BLaER1 treated with 17β-estradiol and CSF1 and Interleukin-3, amounts not matched to agents 10 nM and 100 nM (cell line): ENCODE results near the gene EIF2S2.

Source experiments
- H3K27ac ChIP-seq, 11 experiments: shearing (Covaris generic); formaldehyde crosslinking; 2 replicates each; pipeline ENCODE4 v1.8.1; 2022
- H3K27me3 ChIP-seq, 11 experiments: shearing (Covaris generic); formaldehyde crosslinking; 2 replicates each; pipeline ENCODE4 v1.8.1; 2022
- H3K36me3 ChIP-seq, 11 experiments: shearing (Covaris generic); formaldehyde crosslinking; 2 replicates each; pipeline ENCODE4 v1.8.1; 2022
- H3K4me1 ChIP-seq, 10 experiments: shearing (Covaris generic); formaldehyde crosslinking; 2 replicates each; pipeline ENCODE4 v1.8.1; 2022
- H3K4me2 ChIP-seq, 11 experiments: shearing (Covaris generic); formaldehyde crosslinking; 2 replicates each; pipeline ENCODE4 v1.8.1; 2022
- H3K4me3 ChIP-seq, 10 experiments: shearing (Covaris generic); formaldehyde crosslinking; 2 replicates each; pipeline ENCODE4 v1.8.1; 2022
- H3K9ac ChIP-seq, 11 experiments: shearing (Covaris generic); formaldehyde crosslinking; 2 replicates each; pipeline ENCODE4 v1.8.1; 2022
- H3K9me3 ChIP-seq, 11 experiments: shearing (Covaris generic); formaldehyde crosslinking; replicated peaks in 1 of 11; 2 replicates each; pipeline ENCODE4 v1.8.1; 2022
- H4K20me1 ChIP-seq, 11 experiments: shearing (Covaris generic); formaldehyde crosslinking; 2 replicates each; pipeline ENCODE4 v1.8.1; 2022
- Cebpa-rat ChIP-seq, 11 experiments: shearing (Covaris generic); IDR thresholded peaks; 2 replicates each; pipeline ENCODE4 v1.8.1; 2022

EIF2S2 gene

GRCh38 chr20:34109442-34109841 lies 2.6 kb downstream of the EIF2S2 start:
- peaks cover 37 to 61% (median 58%) of the 10 kb centered on the region in 11 experiments for H3K36me3 ChIP-seq
- peak overlapping the region in 6 of 10 experiments; percentile 8 to 99 (median 94); a peak in 8 of 20 replicates for H3K4me3 ChIP-seq
- peaks cover 66 to 72% (median 70%) of the 10 kb centered on the region in 11 experiments for H4K20me1 ChIP-seq
- H3K9ac ChIP-seq: peak overlapping the region in 7 of 11 experiments; percentile 90 to 99 (median 97); a peak in 8 of 22 replicates
- H3K27ac ChIP-seq: peak overlapping the region in 2 of 11 experiments; percentile 99 to 100; a peak in 2 of 22 replicates
- TF ChIP-seq Cebpa-rat (IDR thresholded peaks at IDR 0.05): no peak
- no peaks in the 10 kb centered on the region for H3K9me3 ChIP-seq
- H3K4me2 ChIP-seq: peak overlapping the region; percentile 81 to 97 (median 90)
- H3K4me1 ChIP-seq: peaks cover 43 to 72% (median 53%) of the 10 kb centered on the region in 10 experiments
- H3K27me3 ChIP-seq: no peaks in the 10 kb centered on the region

GRCh38 chr20:34108616-34109174 lies 3.3 kb downstream of the EIF2S2 start:
- no peak for TF ChIP-seq Cebpa-rat (IDR thresholded peaks at IDR 0.05)
- Histone ChIP-seq H3K9me3 (no peaks in the 10 kb centered on the region), H3K36me3 (peaks cover 44 to 68% (median 65%) of the 10 kb centered on the region in 11 experiments), H3K9ac (peak overlapping the region in 3 of 11 experiments; percentile 2 to 99 (median 90); a peak in 4 of 22 replicates), H3K4me2 (peak overlapping the region; percentile 81 to 97 (median 90)), H4K20me1 (peaks cover 73 to 79% (median 77%) of the 10 kb centered on the region in 11 experiments), H3K27me3 (no peaks in the 10 kb centered on the region), H3K27ac (no peak overlapping the region), H3K4me1 (peaks cover 40 to 79% (median 52%) of the 10 kb centered on the region in 10 experiments), H3K4me3 (peak overlapping the region in 1 of 10 experiments; percentile 82; a peak in 2 of 20 replicates)

GRCh38 chr20:34105978-34106675 lies 5.9 kb downstream of the EIF2S2 start:
- H3K27me3 ChIP-seq: no peaks in the 10 kb centered on the region
- no peak overlapping the region for H3K9ac ChIP-seq
- H3K9me3 ChIP-seq: no peaks in the 10 kb centered on the region
- H3K4me1 ChIP-seq: peaks cover 33 to 76% (median 56%) of the 10 kb centered on the region in 10 experiments
- no peak for TF ChIP-seq Cebpa-rat (IDR thresholded peaks at IDR 0.05)
- peaks cover 94 to 100% (median 100%) of the 10 kb centered on the region in 11 experiments for H4K20me1 ChIP-seq
- peak overlapping the region in 5 of 11 experiments; percentile 6 to 46 (median 39); a peak in 6 of 22 replicates for H3K4me2 ChIP-seq
- no peak overlapping the region for H3K27ac ChIP-seq
- H3K4me3 ChIP-seq: no peak overlapping the region
- peaks cover 70 to 94% (median 91%) of the 10 kb centered on the region in 11 experiments for H3K36me3 ChIP-seq

- H3K27me3 ChIP-seq: no peaks in the 10 kb centered on the region
- peak overlapping the region in 3 of 11 experiments; percentile 15 to 59 (median 39); a peak in 6 of 22 replicates for H3K4me2 ChIP-seq
- peaks cover 16 to 59% (median 40%) of the 10 kb centered on the region in 10 experiments for H3K4me1 ChIP-seq
- no peak for TF ChIP-seq Cebpa-rat (IDR thresholded peaks at IDR 0.05)
- peaks cover 81 to 100% (median 99%) of the 10 kb centered on the region in 11 experiments for H3K36me3 ChIP-seq
- no peak overlapping the region for H3K4me3 ChIP-seq
- H3K9ac ChIP-seq: no peak overlapping the region
- H3K27ac ChIP-seq: no peak overlapping the region
- peaks cover 95 to 100% (median 100%) of the 10 kb centered on the region in 11 experiments for H4K20me1 ChIP-seq
- H3K9me3 ChIP-seq: no peaks in the 10 kb centered on the region
Measured at GRCh38 chr20:34104059-34104458, 8.0 kb downstream of the EIF2S2 start.

- no peak overlapping the region for H3K4me3 ChIP-seq
- H3K27ac ChIP-seq: peak overlapping the region in 2 of 11 experiments; percentile 1 to 8; a peak in 1 of 22 replicates
- no peak for TF ChIP-seq Cebpa-rat (IDR thresholded peaks at IDR 0.05)
- no peak overlapping the region for H3K9ac ChIP-seq
- H3K4me1 ChIP-seq: peaks cover 0 to 43% (median 25%) of the 10 kb centered on the region in 10 experiments; a peak in 14 of 20 replicates
- no peaks in the 10 kb centered on the region for H3K9me3 ChIP-seq
- H3K27me3 ChIP-seq: no peaks in the 10 kb centered on the region
- H4K20me1 ChIP-seq: peaks cover 92 to 100% (median 100%) of the 10 kb centered on the region in 11 experiments
- H3K36me3 ChIP-seq: peaks cover 88 to 100% (median 100%) of the 10 kb centered on the region in 11 experiments
- no peak overlapping the region for H3K4me2 ChIP-seq
Measured at GRCh38 chr20:34102342-34102741, 9.7 kb downstream of the EIF2S2 start.

- no peak overlapping the region for H3K9ac ChIP-seq
- peaks cover 100% of the 10 kb centered on the region in 11 experiments for H3K36me3 ChIP-seq
- H3K27ac ChIP-seq: peak overlapping the region in 6 of 11 experiments; percentile 3 to 48 (median 34); a peak in 6 of 22 replicates
- no peak overlapping the region for H3K4me3 ChIP-seq
- peaks cover 92 to 100% (median 99%) of the 10 kb centered on the region in 11 experiments for H4K20me1 ChIP-seq
- no peak overlapping the region for H3K4me2 ChIP-seq
- peaks cover 0 to 35% (median 18%) of the 10 kb centered on the region in 10 experiments; a peak in 14 of 20 replicates for H3K4me1 ChIP-seq
- H3K9me3 ChIP-seq: no peaks in the 10 kb centered on the region
- no peaks in the 10 kb centered on the region for H3K27me3 ChIP-seq
- no peak for TF ChIP-seq Cebpa-rat (IDR thresholded peaks at IDR 0.05)
Measured at GRCh38 chr20:34100576-34100975, 11.5 kb downstream of the EIF2S2 start.

GRCh38 chr20:34099675-34100074 lies 12.4 kb downstream of the EIF2S2 start:
- Histone ChIP-seq H3K9ac (no peak overlapping the region), H3K27me3 (no peaks in the 10 kb centered on the region), H3K9me3 (no peaks in the 10 kb centered on the region), H3K4me2 (no peak overlapping the region), H3K4me3 (no peak overlapping the region), H3K27ac (no peak overlapping the region), H3K4me1 (peaks cover 0 to 29% (median 15%) of the 10 kb centered on the region in 10 experiments; a peak in 14 of 20 replicates), H4K20me1 (peaks cover 90 to 100% (median 99%) of the 10 kb centered on the region in 11 experiments), H3K36me3 (peaks cover 100% of the 10 kb centered on the region in 11 experiments)
- TF ChIP-seq Cebpa-rat (IDR thresholded peaks at IDR 0.05): no peak

GRCh38 chr20:34098570-34098969 lies 13.5 kb downstream of the EIF2S2 start:
- H3K27ac ChIP-seq: no peak overlapping the region
- no peaks in the 10 kb centered on the region for H3K9me3 ChIP-seq
- no peak for TF ChIP-seq Cebpa-rat (IDR thresholded peaks at IDR 0.05)
- no peaks in the 10 kb centered on the region for H3K27me3 ChIP-seq
- peaks cover 100% of the 10 kb centered on the region in 11 experiments for H3K36me3 ChIP-seq
- peaks cover 88 to 100% (median 99%) of the 10 kb centered on the region in 11 experiments for H4K20me1 ChIP-seq
- H3K9ac ChIP-seq: no peak overlapping the region
- no peak overlapping the region for H3K4me3 ChIP-seq
- H3K4me1 ChIP-seq: peaks cover 0 to 21% (median 7%) of the 10 kb centered on the region in 10 experiments; a peak in 13 of 20 replicates
- H3K4me2 ChIP-seq: no peak overlapping the region
